Uterus (tissue), 2 donors: ENCODE data around the gene A2ML1.

Experiments
- CTCF ChIP-seq, 4 experiments: fragments of 200-600 bp in 2 of 4; fragments of 450-650 bp in 2 of 4; sonication (generic) in 2 of 4; IDR thresholded peaks; one replicate each; pipeline ENCODE4 v1.5.1; 2016 to 2019; ENCODE audit warnings: antibody characterized with exemption in 4 of 4, mild to moderate bottlenecking in 2 of 4, moderate library complexity in 1 of 4
- POLR2A ChIP-seq, 2 donors: fragments of 450-650 bp; IDR thresholded peaks; one replicate each; pipeline ENCODE4 v1.6.1; 2016; ENCODE audit warnings: antibody characterized with exemption in 2 of 2, mild to moderate bottlenecking in 1 of 2, moderate library complexity in 1 of 2

GRCh38 chr12:8785499-8785898 is 36.9 kb upstream of the A2ML1 start:
- TF ChIP-seq CTCF (IDR thresholded peaks at IDR 0.05) (no peak), POLR2A (IDR thresholded peaks at IDR 0.05) (no peak)
